PFSK-1 (cell line): Measurements from ENCODE around the gene CS.

ENCODE experiments used
- FOXP2 ChIP-seq: optimal IDR thresholded peaks from 2 replicates; pipeline ENCODE3; 2011; ENCODE audit warnings: borderline replicate concordance, control low read depth, inconsistent platforms; ENCODE audit not compliant: insufficient read depth; ENCODE audit errors: extremely low read length, extremely low read depth
- POLR2AphosphoS5 ChIP-seq: IDR thresholded peaks from 2 replicates; pipeline ENCODE4 v1.6.1; 2012; ENCODE audit warnings: low read depth, mild to moderate bottlenecking, control low read depth, low read length, moderate library complexity
- REST ChIP-seq, 2 experiments: IDR thresholded peaks; 2 replicates each; pipeline versions ENCODE4 v1.6.1 to v1.8.0; 2011 to 2012; ENCODE audit warnings: low read depth in 2 of 2, low read length in 2 of 2, control low read depth in 1 of 2, inconsistent platforms in 1 of 2, mild to moderate bottlenecking in 1 of 2, moderate library complexity in 1 of 2; ENCODE audit not compliant: insufficient read depth in 1 of 2
- SIN3A ChIP-seq: IDR thresholded peaks from 2 replicates; pipeline ENCODE4 v1.6.1; 2012; ENCODE audit warnings: mild to moderate bottlenecking, low read length, moderate library complexity, borderline replicate concordance; ENCODE audit not compliant: insufficient read depth
- TAF1 ChIP-seq: IDR thresholded peaks from 2 replicates; pipeline ENCODE4 v1.6.1; 2012; ENCODE audit warnings: low read length, control low read depth, borderline replicate concordance; ENCODE audit not compliant: insufficient read depth

The CS gene

GRCh38 chr12:56338308-56339157, 38.4 kb upstream of the CS start, which contains the start of gene IL23A:
TSS of gene IL23A (plus strand) at chr12:56338884. CDS start at chr12:56339045, 161 bp downstream.
- TF ChIP-seq FOXP2 = no peak
- no peak for TF ChIP-seq TAF1
- no peak for TF ChIP-seq POLR2AphosphoS5
- no peak for TF ChIP-seq SIN3A
- TF ChIP-seq REST (IDR thresholded peaks at IDR 0.05; ENCODE audit: insufficient read depth in 1 of 2, low read depth in 2 of 2, low read length in 2 of 2) = no peak

- TF ChIP-seq TAF1 (no peak), REST (IDR thresholded peaks at IDR 0.05; ENCODE audit: insufficient read depth in 1 of 2, low read depth in 2 of 2, low read length in 2 of 2) (no peak), POLR2AphosphoS5 (no peak), SIN3A (no peak), FOXP2 (no peak)
These were observed 37.7 kb upstream of the CS start for GRCh38 chr12:56337753-56338251.

- no peak for TF ChIP-seq TAF1
- TF ChIP-seq FOXP2 = no peak
- no peak for TF ChIP-seq REST (IDR thresholded peaks at IDR 0.05; ENCODE audit: insufficient read depth in 1 of 2, low read depth in 2 of 2, low read length in 2 of 2)
- no peak for TF ChIP-seq SIN3A
- no peak for TF ChIP-seq POLR2AphosphoS5
These were observed 36.4 kb upstream of the CS start for GRCh38 chr12:56336361-56337167.

GRCh38 chr12:56334490-56334793, 34.3 kb upstream of the CS start:
- TF ChIP-seq TAF1 = no peak
- no peak for TF ChIP-seq REST (IDR thresholded peaks at IDR 0.05; ENCODE audit: insufficient read depth in 1 of 2, low read depth in 2 of 2, low read length in 2 of 2)
- no peak for TF ChIP-seq SIN3A
- TF ChIP-seq POLR2AphosphoS5 = no peak
- TF ChIP-seq FOXP2 = no peak
